Left lung (tissue), 10 donors: Measurements from ENCODE around the gene PREP. TPM values are rescaled to one million over a fixed set of nuclear protein-coding genes. Genes with fewer than 3 reads are reported as not detected.
"Not testable (repeated sequence)": the region's sequence is repeated elsewhere in the genome, so short reads cannot be mapped to it uniquely, and the experiment has no call there.

Experiments
- ATAC-seq: fragments of 200-7000 bp; cut with Tn5 transposase; one replicate; pipeline ENCODE4 v1.9.1; 2020; ENCODE audit warnings: moderate library complexity
- DNase-seq, 4 donors: peaks; one replicate each; pipeline ENCODE4 v3.0.0-alpha.2; 2013 to 2020
- H3K27ac ChIP-seq, 2 donors: fragments of 200-600 bp; sonication (generic) in 1 of 2; one replicate each; pipeline versions ENCODE4 v1.5.0 to v1.8.0; 2020 to 2021
- H3K27me3 ChIP-seq, 2 donors: fragments of 200-600 bp; sonication (generic) in 1 of 2; one replicate each; pipeline versions ENCODE4 v1.5.0 to v1.8.0; 2020 to 2021
- H3K36me3 ChIP-seq, 2 donors: fragments of 200-600 bp; sonication (generic) in 1 of 2; one replicate each; pipeline versions ENCODE4 v1.5.0 to v1.8.0; 2020 to 2021
- H3K4me1 ChIP-seq, 2 donors: fragments of 200-600 bp; one replicate each; pipeline ENCODE4 v1.8.0; 2021
- H3K4me3 ChIP-seq, 2 donors: fragments of 200-600 bp; sonication (generic) in 1 of 2; one replicate each; pipeline versions ENCODE4 v1.5.0 to v1.8.0; 2020 to 2021; ENCODE audit warnings: mild to moderate bottlenecking in 1 of 2
- H3K9me3 ChIP-seq, 2 donors: fragments of 200-600 bp; sonication (generic) in 1 of 2; one replicate each; pipeline versions ENCODE4 v1.5.0 to v1.8.0; 2020 to 2021
- intact Hi-C, 2 donors: fragments of 100-400 bp; cut with DNase I; formaldehyde crosslinking; loops; one replicate each; pipeline versions ENCODE4 v1.11.2 to v1.14.2; 2022
- polyA plus RNA-seq, 6 donors: library from polyadenylated mRNA; unstranded; fragments of 120-200 nt; gene quantifications; one replicate each; pipeline ENCODE4 v1.2.1, GENCODE V29; 2013; ENCODE audit not compliant: insufficient read length in 6 of 6
- total RNA-seq, 2 donors: library from RNA; stranded (reverse); fragmentation: NEBNext Ultra II Directional; extraction: Animal tissue kit (Norgen Biotek cat#: 25700); gene quantifications; one replicate each; pipeline ENCODE4 v1.2.1, GENCODE V29; 2021
- TF ChIP-seq, protein P1 (sequence below), 2 donors: fragments of 200-600 bp; sonication (generic) in 1 of 2; IDR thresholded peaks; one replicate each; pipeline versions ENCODE4 v1.5.0 to v1.8.0; 2021; ENCODE audit warnings: antibody characterized with exemption in 2 of 2
- donor health status: DM: no; HTN: yes; CAD: no.
- donor health status: DM: no; HTN: no; CAD: no.

Gene PREP
- total and polyA plus RNA-seq, 8 donors: 34.9 to 42.7 (median 36.8) TPM

DNA sequence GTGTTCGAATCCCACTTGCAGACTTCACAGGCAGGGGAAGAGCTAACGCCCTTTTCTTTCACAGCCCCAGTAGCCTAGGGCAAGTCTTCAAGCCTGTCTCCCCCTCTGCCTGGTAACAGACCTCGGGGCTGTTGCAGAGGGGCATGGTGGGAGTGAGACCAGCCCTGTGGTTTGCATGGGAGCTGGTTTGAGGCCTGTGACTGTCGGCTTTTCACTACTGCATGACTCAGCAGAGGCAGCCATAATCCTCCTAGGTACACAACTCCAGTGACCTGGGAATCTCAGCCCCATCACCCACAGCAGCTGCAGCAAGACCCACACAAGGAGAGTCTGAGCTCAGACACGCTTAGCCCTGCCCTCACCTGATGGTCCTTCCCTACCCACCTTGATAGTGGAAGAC is 167.7 kb downstream of the PREP start:
- Histone ChIP-seq H3K4me3 (no peak overlapping the region), H3K9me3 (peaks cover 0 to 29% of the 10 kb centered on the region in 2 donors), H3K27me3 (no peaks in the 10 kb centered on the region), H3K27ac (no peak overlapping the region), H3K4me1 (no peaks in the 10 kb centered on the region), H3K36me3 (no peaks in the 10 kb centered on the region)
- ATAC-seq (no peak), DNase-seq (no peak)
- intact Hi-C loops: no loop called here
- TF ChIP-seq, protein P1, sequence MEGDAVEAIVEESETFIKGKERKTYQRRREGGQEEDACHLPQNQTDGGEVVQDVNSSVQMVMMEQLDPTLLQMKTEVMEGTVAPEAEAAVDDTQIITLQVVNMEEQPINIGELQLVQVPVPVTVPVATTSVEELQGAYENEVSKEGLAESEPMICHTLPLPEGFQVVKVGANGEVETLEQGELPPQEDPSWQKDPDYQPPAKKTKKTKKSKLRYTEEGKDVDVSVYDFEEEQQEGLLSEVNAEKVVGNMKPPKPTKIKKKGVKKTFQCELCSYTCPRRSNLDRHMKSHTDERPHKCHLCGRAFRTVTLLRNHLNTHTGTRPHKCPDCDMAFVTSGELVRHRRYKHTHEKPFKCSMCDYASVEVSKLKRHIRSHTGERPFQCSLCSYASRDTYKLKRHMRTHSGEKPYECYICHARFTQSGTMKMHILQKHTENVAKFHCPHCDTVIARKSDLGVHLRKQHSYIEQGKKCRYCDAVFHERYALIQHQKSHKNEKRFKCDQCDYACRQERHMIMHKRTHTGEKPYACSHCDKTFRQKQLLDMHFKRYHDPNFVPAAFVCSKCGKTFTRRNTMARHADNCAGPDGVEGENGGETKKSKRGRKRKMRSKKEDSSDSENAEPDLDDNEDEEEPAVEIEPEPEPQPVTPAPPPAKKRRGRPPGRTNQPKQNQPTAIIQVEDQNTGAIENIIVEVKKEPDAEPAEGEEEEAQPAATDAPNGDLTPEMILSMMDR (IDR thresholded peaks at IDR 0.05): no peak

DNA sequence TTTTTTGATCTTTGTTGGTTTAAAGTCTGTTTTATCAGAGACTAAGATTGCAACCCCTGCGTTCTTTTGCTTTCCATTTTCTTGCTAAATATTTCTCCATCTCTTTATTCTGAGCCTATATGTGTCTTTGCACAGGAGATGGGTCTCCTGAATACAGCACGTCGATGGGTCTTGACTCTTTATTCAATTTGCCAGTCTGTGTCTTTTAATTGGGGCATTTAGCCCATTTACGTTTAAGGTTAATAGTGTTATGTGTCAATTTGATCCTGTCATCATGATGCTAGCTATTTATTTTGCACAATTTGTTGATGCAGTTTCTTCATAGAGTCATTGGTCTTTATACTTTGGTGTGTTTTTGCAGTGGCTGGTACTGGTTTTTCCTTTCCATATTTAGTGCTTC is 171.1 kb downstream of the PREP start:
- H3K9me3 ChIP-seq: peaks cover 0 to 15% of the 10 kb centered on the region in 2 donors
- DNase-seq, ATAC-seq, H3K36me3 ChIP-seq, intact Hi-C loops, H3K27me3 ChIP-seq, H3K27ac ChIP-seq, H3K4me1 ChIP-seq, H3K4me3 ChIP-seq: not testable (repeated sequence)

Other genes with a start within 250 kb of the PREP start
- gene POPDC3, start 223.1 kb downstream of the PREP start, total RNA-seq: under 1 TPM; 0.41 to 0.71 TPM
- 1 to 10 TPM in 2 of 6 donors, under 1 TPM in 4; 0.66 to 1.1 (median 0.94) TPM for gene POPDC3, start 223.1 kb downstream of the PREP start, polyA plus RNA-seq